Measurements from ENCODE around the gene OPCML. TPM values are rescaled to one million over a fixed set of nuclear protein-coding genes. Genes with fewer than 3 reads are reported as not detected.

OPCML gene
- total RNA-seq, 1 donor from 2014 or later = not detected

DNA sequence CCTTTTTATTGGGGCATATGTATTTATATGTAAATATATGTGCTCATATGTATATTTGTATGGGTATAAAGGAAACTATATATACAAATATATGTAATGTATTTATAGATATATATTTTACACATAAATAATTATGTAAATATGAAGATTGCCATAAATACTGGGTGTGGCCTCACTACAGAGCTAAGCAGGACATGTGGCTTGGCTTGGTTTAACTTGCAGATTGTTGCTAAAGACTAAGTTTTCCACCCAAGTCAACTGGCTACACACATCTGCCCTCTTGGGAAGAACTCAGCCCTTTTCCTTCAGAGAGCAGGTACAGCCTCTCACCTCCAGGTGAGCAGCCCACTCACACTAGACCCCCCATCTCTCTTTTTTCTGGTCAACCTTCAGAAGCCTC is 315.5 kb downstream of the OPCML start:
- Histone ChIP-seq H3K27me3 (no peaks in the 10 kb centered on the region), H3K27ac (no peak overlapping the region)

DNA sequence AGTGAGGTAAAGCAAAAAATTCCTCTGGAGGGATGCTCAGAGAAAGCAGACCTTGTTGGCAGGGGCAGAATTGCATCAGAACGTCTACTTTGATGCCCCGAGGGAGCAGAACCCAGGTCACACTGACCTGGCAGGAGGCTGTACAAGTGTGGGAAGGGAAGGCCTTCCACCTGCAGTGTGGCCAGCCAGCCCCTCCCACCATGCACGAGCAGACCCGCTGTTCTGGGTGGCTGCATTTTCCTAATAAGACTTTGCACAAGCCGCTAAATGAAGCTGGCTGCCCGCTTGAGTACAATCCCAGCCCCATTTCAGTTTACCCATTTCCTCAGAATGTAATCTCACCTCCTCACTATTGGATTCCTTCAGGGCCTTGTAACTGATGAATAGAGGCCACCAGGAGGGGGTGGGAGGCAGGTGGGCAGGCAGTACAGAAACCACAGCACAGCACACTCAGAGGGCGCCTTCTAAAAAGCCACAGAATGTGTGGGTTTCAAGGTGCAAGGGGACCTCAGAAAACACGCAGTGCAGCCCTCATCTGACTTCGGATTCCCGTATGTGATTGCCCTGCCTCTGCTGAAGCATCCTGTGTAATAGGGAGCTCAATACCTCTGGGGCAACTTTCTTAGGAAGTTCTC is 316.6 kb downstream of the OPCML start:
- no peaks in the 10 kb centered on the region for H3K9me3 ChIP-seq
- no peak overlapping the region for H3K27ac ChIP-seq
- no peaks in the 10 kb centered on the region for H3K4me1 ChIP-seq
- H3K4me3 ChIP-seq = no peak overlapping the region
- no peak for DNase-seq (ENCODE audit: low spot score in 2 of 2)
- H3K27me3 ChIP-seq = no peaks in the 10 kb centered on the region
- no peaks in the 10 kb centered on the region for H3K36me3 ChIP-seq
- intact Hi-C loops (cut with DNase I) = no loop called here
- TF ChIP-seq, protein P1, sequence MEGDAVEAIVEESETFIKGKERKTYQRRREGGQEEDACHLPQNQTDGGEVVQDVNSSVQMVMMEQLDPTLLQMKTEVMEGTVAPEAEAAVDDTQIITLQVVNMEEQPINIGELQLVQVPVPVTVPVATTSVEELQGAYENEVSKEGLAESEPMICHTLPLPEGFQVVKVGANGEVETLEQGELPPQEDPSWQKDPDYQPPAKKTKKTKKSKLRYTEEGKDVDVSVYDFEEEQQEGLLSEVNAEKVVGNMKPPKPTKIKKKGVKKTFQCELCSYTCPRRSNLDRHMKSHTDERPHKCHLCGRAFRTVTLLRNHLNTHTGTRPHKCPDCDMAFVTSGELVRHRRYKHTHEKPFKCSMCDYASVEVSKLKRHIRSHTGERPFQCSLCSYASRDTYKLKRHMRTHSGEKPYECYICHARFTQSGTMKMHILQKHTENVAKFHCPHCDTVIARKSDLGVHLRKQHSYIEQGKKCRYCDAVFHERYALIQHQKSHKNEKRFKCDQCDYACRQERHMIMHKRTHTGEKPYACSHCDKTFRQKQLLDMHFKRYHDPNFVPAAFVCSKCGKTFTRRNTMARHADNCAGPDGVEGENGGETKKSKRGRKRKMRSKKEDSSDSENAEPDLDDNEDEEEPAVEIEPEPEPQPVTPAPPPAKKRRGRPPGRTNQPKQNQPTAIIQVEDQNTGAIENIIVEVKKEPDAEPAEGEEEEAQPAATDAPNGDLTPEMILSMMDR (IDR thresholded peaks at IDR 0.05) = no peak

More for the DNA sequence above, 315.5 kb downstream of the OPCML start:
- Histone ChIP-seq H3K36me3 (no peaks in the 10 kb centered on the region), H3K4me1 (no peaks in the 10 kb centered on the region), H3K4me3 (no peak overlapping the region), H3K9me3 (no peaks in the 10 kb centered on the region)
- TF ChIP-seq, protein P1 (IDR thresholded peaks at IDR 0.05) = no peak
- intact Hi-C loops (cut with DNase I) = no loop called here
- DNase-seq (ENCODE audit: low spot score in 2 of 2) = no peak

DNA sequence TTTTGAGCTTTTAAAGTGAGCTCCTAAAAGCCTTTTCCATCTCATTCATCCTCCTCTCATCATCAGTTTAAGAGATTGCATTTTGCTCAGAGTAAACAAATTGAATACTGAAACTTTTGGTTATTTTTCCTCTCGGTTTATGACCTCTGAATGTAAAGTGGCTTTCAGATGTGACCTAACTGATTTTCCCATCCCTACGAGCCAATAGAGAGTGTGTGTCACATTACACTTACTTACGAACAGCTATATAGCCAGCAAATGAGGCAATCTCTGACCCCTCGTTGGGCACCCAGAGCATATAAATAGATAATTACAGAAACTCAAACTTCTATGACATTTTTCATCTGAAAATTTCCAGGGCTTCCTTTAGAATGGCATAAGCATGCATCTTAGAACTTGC is 317.7 kb downstream of the OPCML start:
- Histone ChIP-seq H3K36me3 (no peaks in the 10 kb centered on the region), H3K9me3 (no peaks in the 10 kb centered on the region), H3K27me3 (no peaks in the 10 kb centered on the region), H3K4me3 (no peak overlapping the region), H3K4me1 (no peaks in the 10 kb centered on the region), H3K27ac (no peak overlapping the region)
- intact Hi-C loops (cut with DNase I) = no loop called here
- DNase-seq (ENCODE audit: low spot score in 2 of 2) = no peak
- TF ChIP-seq, protein P1 (IDR thresholded peaks at IDR 0.05) = no peak

DNA sequence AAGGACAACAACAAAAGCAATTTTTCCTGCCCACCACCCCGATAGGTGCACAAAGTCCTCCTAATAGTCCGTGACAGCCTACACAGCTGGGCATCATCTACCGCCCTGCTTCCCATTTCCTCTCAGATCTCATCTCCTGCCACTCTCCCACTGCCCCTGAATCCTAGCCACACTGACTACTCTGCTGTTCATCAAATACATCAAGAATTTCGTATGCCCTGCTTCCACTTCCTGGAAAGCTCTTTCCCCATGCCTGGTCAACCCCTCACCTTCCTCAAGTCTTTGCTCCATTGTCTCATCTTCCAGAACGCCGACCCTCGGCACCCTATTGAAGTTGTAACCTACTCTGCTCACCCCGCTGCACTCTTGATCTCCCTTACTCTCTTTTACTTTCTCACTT is 320.1 kb downstream of the OPCML start:
- no peaks in the 10 kb centered on the region for H3K27me3 ChIP-seq
- H3K27ac ChIP-seq = no peak overlapping the region
- no peaks in the 10 kb centered on the region for H3K9me3 ChIP-seq
- no peaks in the 10 kb centered on the region for H3K36me3 ChIP-seq
- intact Hi-C loops (cut with DNase I) = no loop called here
- TF ChIP-seq, protein P1 (IDR thresholded peaks at IDR 0.05) = no peak
- H3K4me1 ChIP-seq = no peaks in the 10 kb centered on the region
- no peak for DNase-seq (ENCODE audit: low spot score in 2 of 2)
- H3K4me3 ChIP-seq = no peak overlapping the region

DNA sequence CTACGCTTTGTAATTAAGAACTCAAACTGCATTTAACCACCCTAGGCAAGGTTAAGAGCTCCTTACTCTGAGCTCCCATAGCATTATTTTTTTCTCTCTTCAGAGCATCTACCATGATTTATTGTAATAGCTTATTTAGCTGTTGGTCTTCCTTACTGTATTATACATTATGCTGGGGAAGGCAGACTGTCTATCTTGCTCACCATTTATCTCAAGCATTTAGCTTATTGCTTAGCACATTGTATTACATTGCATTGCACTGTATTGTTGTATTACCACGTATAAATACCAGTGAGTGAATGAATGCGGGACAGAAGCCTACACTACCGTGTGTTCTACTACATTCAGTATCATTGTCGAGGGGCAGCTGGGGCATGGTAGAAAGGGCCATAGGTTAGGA is 324.3 kb downstream of the OPCML start:
- intact Hi-C loops (cut with DNase I) = no loop called here
- Histone ChIP-seq H3K36me3 (no peaks in the 10 kb centered on the region), H3K27me3 (no peaks in the 10 kb centered on the region), H3K4me1 (no peaks in the 10 kb centered on the region), H3K4me3 (no peak overlapping the region), H3K9me3 (no peaks in the 10 kb centered on the region), H3K27ac (no peak overlapping the region)
- DNase-seq (ENCODE audit: low spot score in 2 of 2) = no peak
- TF ChIP-seq, protein P1 (IDR thresholded peaks at IDR 0.05) = no peak
